Fibroblast of lung (primary cell): ENCODE data around the gene KCNN3.

Source experiments
- CTCF ChIP-seq, 2 donors: IDR thresholded peaks in 1 of 2; conservative IDR thresholded peaks in 1 of 2; 1 replicate in 1 of 2; 2 replicates in 1 of 2; pipeline ENCODE4 v1.5.1; 2011 to 2012; ENCODE audit warnings: low read length in 2 of 2, control low read depth in 1 of 2, inconsistent platforms in 1 of 2, low read depth in 1 of 2, mild to moderate bottlenecking in 1 of 2
- EZH2 ChIP-seq: IDR thresholded peaks from 2 replicates; pipeline ENCODE4 v1.5.1; 2012; ENCODE audit warnings: low read length, control low read depth, mild to moderate bottlenecking; ENCODE audit errors: missing control alignments

GRCh38 chr1:154867841-154868605 lies 2.1 kb downstream of the KCNN3 start:
- TF ChIP-seq CTCF (conservative IDR thresholded peaks at IDR 0.05 in 1 of 2, IDR thresholded peaks at IDR 0.05 in 1 of 2; ENCODE audit: low read depth in 1 of 2, low read length in 2 of 2): no peak
- no peak for TF ChIP-seq EZH2
